Measurements from ENCODE around the gene SYNGR3. TPM values are rescaled to one million over a fixed set of nuclear protein-coding genes. Genes with fewer than 3 reads are reported as not detected.
"Not testable (repeated sequence)": the region's sequence is repeated elsewhere in the genome, so short reads cannot be mapped to it uniquely, and the experiment has no call there.

Gene SYNGR3
- total RNA-seq, 1 donor from 2014 or later, result 3.3 TPM

DNA sequence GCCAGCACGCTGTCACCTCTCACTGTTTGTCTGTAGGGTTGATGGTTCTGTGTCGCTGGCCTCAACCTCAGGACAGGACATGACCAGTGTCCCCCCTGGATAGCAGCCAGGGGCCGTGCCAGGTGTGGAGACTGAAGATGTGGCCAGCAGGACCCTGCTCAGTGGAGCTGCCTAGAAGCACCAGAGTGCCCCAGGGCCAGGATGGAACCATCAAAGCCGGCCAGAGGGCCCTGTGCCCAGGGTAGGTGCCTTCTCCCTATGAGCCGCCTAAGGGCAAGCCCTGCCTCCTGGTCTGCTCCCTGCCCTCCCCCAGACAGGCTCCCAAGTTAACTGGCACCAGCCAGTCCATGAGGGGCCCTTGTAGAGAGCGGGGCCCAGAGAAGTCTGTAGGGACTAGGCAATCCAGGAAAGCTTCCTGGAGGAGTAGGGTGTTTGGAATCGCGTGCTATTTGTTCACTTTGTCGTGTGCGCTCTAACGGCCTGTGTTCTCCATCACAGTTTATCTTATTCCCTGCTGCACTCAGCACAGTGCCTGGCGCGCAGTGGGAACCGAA is 31.0 kb upstream of the SYNGR3 start:
- Mint-ChIP-seq H3K36me3 (ENCODE audit: insufficient read depth) (peaks cover 14% of the 10 kb centered on the region), H3K4me1 (ENCODE audit: low read depth) (peaks cover 20% of the 10 kb centered on the region), H3K4me3 (ENCODE audit: low read depth) (peak overlapping the region; percentile 52), H3K27me3 (peaks cover 3% of the 10 kb centered on the region), H3K27ac (no peak overlapping the region), H3K9me3 (ENCODE audit: low read depth) (no peaks in the 10 kb centered on the region)
- DNase-seq (ENCODE audit: low spot score, unreplicated experiment), result no peak
- TF ChIP-seq, protein P1, sequence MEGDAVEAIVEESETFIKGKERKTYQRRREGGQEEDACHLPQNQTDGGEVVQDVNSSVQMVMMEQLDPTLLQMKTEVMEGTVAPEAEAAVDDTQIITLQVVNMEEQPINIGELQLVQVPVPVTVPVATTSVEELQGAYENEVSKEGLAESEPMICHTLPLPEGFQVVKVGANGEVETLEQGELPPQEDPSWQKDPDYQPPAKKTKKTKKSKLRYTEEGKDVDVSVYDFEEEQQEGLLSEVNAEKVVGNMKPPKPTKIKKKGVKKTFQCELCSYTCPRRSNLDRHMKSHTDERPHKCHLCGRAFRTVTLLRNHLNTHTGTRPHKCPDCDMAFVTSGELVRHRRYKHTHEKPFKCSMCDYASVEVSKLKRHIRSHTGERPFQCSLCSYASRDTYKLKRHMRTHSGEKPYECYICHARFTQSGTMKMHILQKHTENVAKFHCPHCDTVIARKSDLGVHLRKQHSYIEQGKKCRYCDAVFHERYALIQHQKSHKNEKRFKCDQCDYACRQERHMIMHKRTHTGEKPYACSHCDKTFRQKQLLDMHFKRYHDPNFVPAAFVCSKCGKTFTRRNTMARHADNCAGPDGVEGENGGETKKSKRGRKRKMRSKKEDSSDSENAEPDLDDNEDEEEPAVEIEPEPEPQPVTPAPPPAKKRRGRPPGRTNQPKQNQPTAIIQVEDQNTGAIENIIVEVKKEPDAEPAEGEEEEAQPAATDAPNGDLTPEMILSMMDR (IDR thresholded peaks at IDR 0.05; ENCODE audit: unreplicated experiment), result no peak

DNA sequence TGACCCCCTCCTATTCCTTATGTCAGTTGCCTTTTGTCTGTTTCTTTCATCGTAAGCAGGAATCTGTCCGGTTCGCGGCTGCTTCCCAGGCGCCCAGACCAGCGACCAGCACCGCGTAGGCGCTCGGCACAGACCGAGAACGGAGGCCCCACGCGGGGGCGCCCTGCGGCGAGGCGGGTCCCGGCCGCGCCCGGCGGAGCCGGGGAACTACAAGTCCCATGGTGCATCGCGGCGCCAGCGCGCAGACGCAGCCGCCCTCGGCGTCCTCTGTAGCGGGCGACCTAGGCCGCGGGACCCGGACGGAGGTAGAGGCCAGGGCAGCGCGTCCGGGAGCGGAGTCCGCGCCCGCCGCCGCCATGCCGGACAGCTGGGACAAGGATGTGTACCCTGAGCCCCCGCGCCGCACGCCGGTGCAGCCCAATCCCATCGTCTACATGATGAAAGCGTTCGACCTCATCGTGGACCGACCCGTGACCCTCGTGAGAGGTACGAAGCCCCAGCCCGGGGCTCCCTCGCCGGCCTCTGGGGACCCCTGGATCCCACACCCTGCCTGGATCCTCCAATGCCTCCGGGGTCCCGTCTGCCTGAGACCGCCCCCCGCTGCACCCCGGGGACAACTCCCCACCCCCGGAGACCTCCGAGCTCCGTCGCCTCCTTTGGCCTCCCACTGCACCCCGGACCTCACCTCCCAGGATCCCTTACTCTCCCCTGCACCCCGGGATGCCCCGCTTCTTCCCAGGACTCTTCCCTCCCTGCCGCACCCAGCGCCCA is 30.3 kb upstream of the SYNGR3 start, which contains the start of gene NDUFB10:
Gene NDUFB10, plus strand, starts transcription at position 270 of the 771 bp plus-strand sequence. Its CDS starts 87 bp downstream, at position 357.
- H3K27me3 Mint-ChIP-seq, result peaks cover 3% of the 10 kb centered on the region
- H3K4me1 Mint-ChIP-seq (ENCODE audit: low read depth), result peaks cover 25% of the 10 kb centered on the region
- TF ChIP-seq, protein P1 (IDR thresholded peaks at IDR 0.05; ENCODE audit: unreplicated experiment), result peak; percentile 75
- no peaks in the 10 kb centered on the region for H3K9me3 Mint-ChIP-seq (ENCODE audit: low read depth)
- DNase-seq (ENCODE audit: low spot score, unreplicated experiment), result peak; percentile 92
- H3K36me3 Mint-ChIP-seq (ENCODE audit: insufficient read depth), result peaks cover 16% of the 10 kb centered on the region
- peak within 1 kb of the TSS; percentile 88 for H3K4me3 Mint-ChIP-seq (ENCODE audit: low read depth)
- H3K27ac Mint-ChIP-seq, result peak within 1 kb of the TSS; percentile 90

DNA sequence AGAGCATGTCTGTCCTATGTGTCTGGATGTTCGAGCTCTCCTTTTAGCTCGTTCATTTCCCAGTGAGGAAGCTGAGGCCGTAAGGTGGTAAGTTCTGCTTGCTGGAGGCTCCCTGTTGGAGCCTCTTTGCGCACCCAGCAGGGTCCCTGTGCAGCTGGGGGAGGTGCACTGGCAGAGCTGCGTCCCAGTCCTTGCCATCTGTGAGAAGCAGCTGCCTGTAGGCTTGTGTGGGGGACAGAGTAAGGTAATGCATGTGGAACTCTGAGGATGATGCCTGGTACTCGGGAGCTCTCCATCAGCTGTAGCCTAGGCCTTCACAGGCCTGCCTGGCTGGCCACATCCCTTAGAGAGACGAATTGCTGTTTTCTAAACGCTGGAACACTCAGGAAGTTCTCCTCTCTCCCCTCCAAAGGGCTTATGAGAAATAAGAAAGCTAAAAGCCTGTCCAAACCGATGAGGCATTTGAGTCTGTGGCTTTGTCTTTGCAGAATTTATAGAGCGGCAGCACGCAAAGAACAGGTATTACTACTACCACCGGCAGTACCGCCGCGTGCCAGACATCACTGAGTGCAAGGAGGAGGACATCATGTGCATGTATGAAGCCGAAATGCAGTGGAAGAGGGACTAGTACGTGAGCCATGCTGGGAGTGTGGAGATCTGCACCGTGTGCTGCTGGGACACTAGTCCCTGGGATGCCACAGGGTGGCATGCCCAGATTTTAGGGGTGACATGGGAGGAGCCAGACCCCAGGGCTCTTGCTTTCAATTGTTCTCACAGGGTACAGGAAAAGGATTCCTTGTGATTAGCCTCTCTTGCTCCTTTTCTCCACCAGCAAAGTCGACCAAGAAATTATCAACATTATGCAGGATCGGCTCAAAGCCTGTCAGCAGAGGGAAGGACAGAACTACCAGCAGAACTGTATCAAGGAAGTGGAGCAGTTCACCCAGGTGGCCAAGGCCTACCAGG is 28.8 kb upstream of the SYNGR3 start:
- Mint-ChIP-seq H3K4me1 (ENCODE audit: low read depth) (peaks cover 30% of the 10 kb centered on the region), H3K9me3 (ENCODE audit: low read depth) (no peaks in the 10 kb centered on the region), H3K4me3 (ENCODE audit: low read depth) (peak overlapping the region; percentile 88), H3K27ac (peak overlapping the region; percentile 59), H3K36me3 (ENCODE audit: insufficient read depth) (peaks cover 16% of the 10 kb centered on the region), H3K27me3 (peaks cover 3% of the 10 kb centered on the region)
- TF ChIP-seq, protein P1 (IDR thresholded peaks at IDR 0.05; ENCODE audit: unreplicated experiment), result no peak
- no peak for DNase-seq (ENCODE audit: low spot score, unreplicated experiment)

DNA sequence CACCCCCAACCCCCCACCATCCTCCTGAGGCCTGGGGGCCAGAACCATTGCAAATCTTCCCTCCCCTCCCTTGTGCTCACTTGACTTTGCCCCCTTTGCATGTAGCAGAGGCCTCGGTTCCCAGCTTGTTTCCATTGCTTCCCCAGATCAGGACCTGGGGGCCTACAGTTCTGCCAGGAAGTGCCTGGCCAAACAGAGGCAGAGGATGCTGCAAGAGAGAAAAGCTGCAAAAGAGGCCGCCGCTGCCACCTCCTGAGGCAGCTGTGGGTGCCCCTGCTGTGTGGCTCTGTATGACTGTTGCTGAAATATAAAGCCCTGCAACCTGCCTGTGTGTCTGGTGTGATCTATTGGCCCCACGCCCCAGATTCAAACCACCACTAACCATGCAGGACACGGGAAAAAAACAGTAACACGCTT is 28.1 kb upstream of the SYNGR3 start:
- H3K36me3 Mint-ChIP-seq (ENCODE audit: insufficient read depth), result peaks cover 16% of the 10 kb centered on the region
- H3K27ac Mint-ChIP-seq, result no peak overlapping the region
- H3K9me3 Mint-ChIP-seq (ENCODE audit: low read depth), result no peaks in the 10 kb centered on the region
- peaks cover 3% of the 10 kb centered on the region for H3K27me3 Mint-ChIP-seq
- TF ChIP-seq, protein P1 (IDR thresholded peaks at IDR 0.05; ENCODE audit: unreplicated experiment), result no peak
- no peak for DNase-seq (ENCODE audit: low spot score, unreplicated experiment)
- peaks cover 30% of the 10 kb centered on the region for H3K4me1 Mint-ChIP-seq (ENCODE audit: low read depth)
- H3K4me3 Mint-ChIP-seq (ENCODE audit: low read depth), result peak overlapping the region; percentile 14

DNA sequence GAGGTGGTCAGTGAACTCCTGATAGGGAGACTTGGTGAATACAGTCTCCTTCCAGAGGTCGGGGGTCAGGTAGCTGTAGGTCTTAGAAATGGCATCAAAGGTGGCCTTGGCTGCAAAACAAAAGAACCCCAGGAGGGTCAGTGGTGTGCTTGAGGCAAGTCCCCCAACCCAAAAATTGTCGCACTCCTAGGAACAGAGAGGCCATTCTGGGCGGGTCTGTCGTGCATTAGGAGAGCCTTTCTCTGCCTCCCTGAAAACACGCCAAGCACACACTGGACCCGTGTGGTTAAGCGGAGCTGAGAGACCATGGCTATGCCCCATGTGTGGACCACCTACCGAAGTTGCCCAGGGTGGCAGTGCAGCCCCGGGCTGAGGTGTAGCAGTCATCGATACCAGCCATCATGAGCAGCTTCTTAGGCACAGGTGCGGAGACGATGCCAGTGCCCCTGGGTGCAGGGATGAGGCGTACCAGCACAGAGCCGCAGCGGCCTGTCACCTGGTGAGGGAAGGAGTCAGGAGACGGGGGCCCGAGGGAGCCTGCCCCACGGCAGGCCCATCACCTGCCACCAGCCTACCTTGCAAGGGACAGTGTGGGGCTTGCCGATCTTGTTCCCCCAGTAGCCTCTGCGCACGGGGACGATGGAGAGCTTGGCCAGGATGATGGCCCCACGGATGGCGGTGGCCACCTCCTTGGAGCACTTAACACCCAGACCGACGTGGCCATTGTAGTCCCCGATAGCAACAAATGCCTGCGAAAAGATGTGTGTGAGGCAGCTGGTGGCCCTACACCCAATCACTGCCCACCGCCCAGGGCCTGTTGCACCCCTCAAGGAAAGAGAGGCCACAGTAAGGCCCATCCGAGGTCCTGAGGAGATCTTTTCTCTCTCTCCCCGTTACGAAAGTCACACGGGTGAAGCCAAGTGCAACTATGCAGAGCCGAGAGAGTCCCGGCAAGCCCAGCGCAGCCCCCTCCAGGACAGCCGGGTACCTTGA is 27.3 kb upstream of the SYNGR3 start:
- H3K27me3 Mint-ChIP-seq, result not testable (repeated sequence)
- peaks cover 16% of the 10 kb centered on the region for H3K36me3 Mint-ChIP-seq (ENCODE audit: insufficient read depth)

More for the DNA sequence above, 27.3 kb upstream of the SYNGR3 start:
- H3K4me3 Mint-ChIP-seq (ENCODE audit: low read depth), result peak overlapping the region; percentile 88
- H3K27ac Mint-ChIP-seq, result peak overlapping the region; percentile 86
- peaks cover 30% of the 10 kb centered on the region for H3K4me1 Mint-ChIP-seq (ENCODE audit: low read depth)
- not testable (repeated sequence) for DNase-seq (ENCODE audit: low spot score, unreplicated experiment); H3K9me3 Mint-ChIP-seq (ENCODE audit: low read depth)

All from progenitor cell of endocrine pancreas (in vitro differentiated cells).